GM19239 (cell line): ENCODE data around the gene ACHE.
"Not testable (repeated sequence)": the region's sequence is repeated elsewhere in the genome, so short reads cannot be mapped to it uniquely, and the experiment has no call there.

Experiments
- DNase-seq: peaks from one replicate; pipeline ENCODE4 v3.0.0; 2011; ENCODE audit warnings: low spot score; ENCODE audit not compliant: insufficient read length
- FAIRE-seq: peaks from 2 replicates; lab custom pipeline; 2011; peaks lifted over from hg19 to GRCh38; lab: Jason Lieb, UNC

Gene ACHE

GRCh38 chr7:100895701-100895955, at the start of gene ACHE:
Gene ACHE, minus strand, starts transcription at chr7:100895888. Its CDS starts 1,656 bp downstream, at chr7:100894232.
- no peak for FAIRE-seq
- no peak for DNase-seq

- DNase-seq (no peak), FAIRE-seq (no peak)
Observed at GRCh38 chr7:100944138-100944537, 48.5 kb upstream of the ACHE start.

- FAIRE-seq (no peak), DNase-seq (no peak)
Observed at GRCh38 chr7:100943693-100944092, 48.0 kb upstream of the ACHE start.

DNA sequence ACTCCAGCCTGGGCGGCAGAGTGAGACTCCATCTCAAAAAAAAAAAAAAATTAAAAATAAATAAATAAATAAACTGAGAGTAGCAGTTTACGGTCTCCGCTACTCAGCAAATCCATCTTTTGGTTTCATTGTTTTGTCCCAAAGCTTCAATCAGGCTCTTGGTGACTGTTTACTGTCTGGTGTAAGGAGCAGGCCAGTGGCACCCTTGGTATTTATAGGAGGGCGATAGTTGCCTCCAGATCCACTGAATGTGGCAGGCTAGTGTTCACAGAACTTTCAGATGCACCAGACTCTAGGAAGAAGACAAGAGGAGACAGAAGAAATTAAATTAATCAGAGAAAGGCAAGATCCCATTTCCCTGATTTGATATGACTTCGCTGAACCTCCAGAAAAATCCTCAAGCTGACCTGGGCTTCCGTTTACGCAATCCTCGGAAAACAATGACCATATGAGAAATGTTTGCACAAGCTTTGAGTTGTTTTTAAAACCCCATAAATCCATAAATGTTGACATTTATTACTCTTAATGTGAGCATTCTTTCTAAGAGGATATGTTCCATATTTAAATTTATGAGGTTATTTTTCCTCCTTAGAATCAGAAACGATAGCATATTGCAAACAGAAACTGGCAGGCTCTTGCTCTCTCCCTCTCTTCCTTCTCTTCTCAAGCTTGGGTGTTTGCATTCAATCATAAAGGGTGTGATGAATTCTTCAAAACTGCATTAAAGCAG, 46.5 kb upstream of the ACHE start:
- FAIRE-seq (no peak), DNase-seq (no peak)

- DNase-seq, FAIRE-seq: not testable (repeated sequence)
Observed at GRCh38 chr7:100936167-100936566, 40.5 kb upstream of the ACHE start.

GRCh38 chr7:100935381-100935780, 39.7 kb upstream of the ACHE start:
- FAIRE-seq, DNase-seq: not testable (repeated sequence)

DNA sequence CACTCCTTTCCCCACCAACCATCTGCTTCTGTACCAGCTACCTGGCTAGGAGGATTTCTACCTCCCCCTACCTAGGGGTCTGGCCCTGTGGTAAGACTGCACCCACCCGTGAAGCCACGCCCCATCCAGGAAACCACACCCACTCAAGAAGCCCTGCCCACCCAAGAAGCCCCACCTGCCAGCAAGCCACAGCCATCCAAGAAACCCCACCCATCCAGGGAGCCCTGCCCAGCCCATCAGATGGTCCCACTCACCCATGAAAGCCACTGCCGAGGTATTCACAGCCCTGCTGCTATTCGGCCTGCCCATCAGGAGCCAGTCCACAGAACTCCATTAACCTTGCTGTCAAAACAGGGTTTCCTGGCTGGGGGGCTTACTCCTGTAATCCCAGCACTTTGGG, 38.0 kb upstream of the ACHE start:
- DNase-seq (no peak), FAIRE-seq (no peak)

GRCh38 chr7:100929808-100930174, 34.1 kb upstream of the ACHE start:
- DNase-seq (no peak), FAIRE-seq (no peak)

GRCh38 chr7:100923616-100924015, 27.9 kb upstream of the ACHE start:
- DNase-seq, FAIRE-seq: not testable (repeated sequence)

DNA sequence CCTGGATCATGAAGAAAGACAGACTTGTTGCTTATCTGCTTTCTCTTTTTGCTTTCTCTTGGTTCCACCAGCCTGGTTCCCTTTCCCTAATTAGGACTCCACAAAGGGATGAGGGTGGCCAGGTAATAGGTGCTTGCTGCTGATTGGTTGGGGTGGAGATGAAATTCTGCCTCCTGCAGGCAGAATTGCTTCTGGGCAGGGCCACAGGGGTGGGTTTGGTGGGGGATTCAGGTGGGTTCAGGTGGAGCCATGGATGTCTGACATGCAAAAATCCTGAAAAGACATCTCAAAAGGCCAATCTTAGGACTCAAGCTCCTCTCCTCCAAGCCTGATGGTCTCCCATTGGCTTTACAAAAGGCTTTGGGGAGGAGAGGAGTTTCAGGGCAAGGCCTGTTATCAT, 25.4 kb upstream of the ACHE start:
- DNase-seq = no peak
- FAIRE-seq = no peak

- DNase-seq, FAIRE-seq: not testable (repeated sequence)
Observed at GRCh38 chr7:100919779-100920437, 24.2 kb upstream of the ACHE start.

GRCh38 chr7:100919335-100919734, 23.6 kb upstream of the ACHE start:
- not testable (repeated sequence) for DNase-seq, FAIRE-seq

DNA sequence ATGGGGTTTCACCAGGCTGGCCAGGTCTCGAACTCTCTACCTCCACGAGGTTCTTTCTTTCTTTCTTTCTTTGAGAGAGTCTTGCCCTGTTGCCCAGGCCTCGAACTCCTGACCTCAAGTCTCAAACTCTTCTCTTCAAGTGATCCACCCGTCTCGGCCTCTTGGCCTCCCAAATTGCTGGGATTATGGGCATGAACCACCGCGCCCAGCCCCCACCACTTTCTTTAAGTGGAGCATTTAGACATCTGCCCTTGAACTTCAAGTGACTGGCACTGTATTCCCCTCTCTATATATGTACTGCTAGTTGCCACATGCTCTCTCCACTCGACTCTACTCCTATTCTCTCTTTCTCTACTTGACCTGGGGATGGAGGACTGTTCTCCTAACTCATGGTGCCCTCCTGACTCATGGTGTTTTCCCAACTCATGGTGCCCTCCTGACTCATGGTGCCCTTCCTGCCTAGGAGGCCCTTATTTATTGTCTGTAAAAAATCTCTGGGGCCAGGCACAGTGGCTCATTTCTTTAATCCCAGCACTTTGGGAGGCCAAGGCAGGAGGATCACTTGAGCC, 19.3 kb upstream of the ACHE start:
- FAIRE-seq (no peak), DNase-seq (no peak)

GRCh38 chr7:100914208-100914878, 18.7 kb upstream of the ACHE start:
- DNase-seq (no peak), FAIRE-seq (no peak)

DNA sequence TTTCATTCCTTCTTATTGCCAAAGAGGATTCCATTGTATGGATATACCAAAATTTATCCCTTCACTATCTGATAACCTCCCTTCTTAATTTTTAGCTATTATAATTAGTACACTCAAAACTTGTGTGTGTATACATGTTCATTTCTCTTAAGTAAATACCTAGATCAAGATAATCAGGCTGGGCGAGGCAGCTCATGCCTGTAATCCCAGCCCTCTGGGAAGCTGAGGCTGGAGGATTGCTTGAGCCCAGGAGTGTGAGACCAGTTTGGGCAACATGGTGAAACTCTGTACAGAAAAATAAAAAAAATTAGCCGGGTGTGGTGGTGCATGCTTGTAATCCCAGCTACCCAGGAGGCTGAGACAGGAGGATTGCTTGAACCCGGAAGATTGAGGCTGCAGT, 15.8 kb upstream of the ACHE start:
- FAIRE-seq (no peak), DNase-seq (no peak)

GRCh38 chr7:100910443-100910842, 14.8 kb upstream of the ACHE start:
- FAIRE-seq, DNase-seq: not testable (repeated sequence)

- no peak for DNase-seq
- no peak for FAIRE-seq
Observed at GRCh38 chr7:100908512-100908911, 12.8 kb upstream of the ACHE start.

DNA sequence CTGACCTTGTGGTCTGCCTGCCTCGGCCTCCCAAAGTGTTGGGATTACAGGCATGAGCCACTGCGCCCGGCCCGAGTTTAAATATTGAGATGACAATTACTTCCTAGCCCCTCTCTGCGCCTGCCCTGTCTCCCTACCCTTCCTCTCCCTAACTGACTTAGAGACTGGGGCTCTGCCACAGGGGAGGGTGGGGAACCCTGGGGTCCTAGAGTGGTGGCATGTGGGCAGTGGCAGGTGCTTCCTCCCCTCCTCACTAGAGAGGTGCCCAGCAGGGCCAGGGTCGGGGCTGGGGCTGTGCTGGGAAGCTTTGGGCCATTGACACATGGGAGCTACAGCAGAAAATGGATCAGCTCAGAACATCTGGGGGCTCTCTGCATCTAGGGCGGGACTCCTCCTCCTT, 7.0 kb upstream of the ACHE start:
- no peak for DNase-seq
- FAIRE-seq = no peak

- FAIRE-seq (no peak), DNase-seq (no peak)
Observed at GRCh38 chr7:100901921-100902332, 6.2 kb upstream of the ACHE start.

GRCh38 chr7:100900978-100901377, 5.3 kb upstream of the ACHE start:
- no peak for DNase-seq
- no peak for FAIRE-seq

GRCh38 chr7:100899432-100899831, 3.7 kb upstream of the ACHE start:
- DNase-seq (no peak), FAIRE-seq (no peak)
